H1 (cell line): ENCODE data around the gene KSR2. TPM values are rescaled to one million over a fixed set of nuclear protein-coding genes. Genes with fewer than 3 reads are reported as not detected.

ENCODE experiments used
- CTCF ChIA-PET: fragments of 300-600 bp; sonication (Branson Sonifier 250); formaldehyde crosslinking; loops from one replicate; lab custom pipeline; 2021; ENCODE audit not compliant: partially characterized antibody; lab: Charles Lee
- POLR2A ChIA-PET: fragments of 300-600 bp; sonication (Branson Sonifier 250); formaldehyde crosslinking; loops from one replicate; lab custom pipeline; 2021; ENCODE audit warnings: inconsistent platforms; ENCODE audit not compliant: partially characterized antibody; lab: Charles Lee
- DNase-seq, 2 experiments: peaks; one replicate each; pipeline versions ENCODE4 v3.0.0 to v3.0.0-alpha.2; 2010 to 2022; ENCODE audit warnings: low spot score in 2 of 2, low read depth in 1 of 2, mixed read lengths in 1 of 2
- FAIRE-seq: peaks from 2 replicates; lab custom pipeline; 2011; peaks lifted over from hg19 to GRCh38; lab: Jason Lieb, UNC
- H2AFZ ChIP-seq: 2 replicates; pipeline ENCODE4 v1.8.1; 2012; ENCODE audit warnings: low read length, inconsistent platforms
- H2AK5ac ChIP-seq: 2 replicates; pipeline ENCODE4 v1.6.1; 2013; ENCODE audit warnings: low read depth, low read length
- H2BK120ac ChIP-seq: replicated peaks from 2 replicates; pipeline ENCODE3; 2013; ENCODE audit warnings: low read depth, low read length, inconsistent platforms
- H2BK12ac ChIP-seq: 2 replicates; pipeline ENCODE4 v1.6.1; 2013; ENCODE audit warnings: low read depth, low read length
- H2BK15ac ChIP-seq: 2 replicates; pipeline ENCODE4 v1.6.1; 2013; ENCODE audit warnings: low read length
- H2BK20ac ChIP-seq: 2 replicates; pipeline ENCODE4 v1.6.1; 2013; ENCODE audit warnings: low read length
- H2BK5ac ChIP-seq: 2 replicates; pipeline ENCODE4 v1.6.1; 2013; ENCODE audit warnings: low read depth, low read length
- H3K14ac ChIP-seq: 2 replicates; pipeline ENCODE4 v1.6.1; 2013; ENCODE audit warnings: inconsistent platforms; ENCODE audit not compliant: insufficient read length
- H3K18ac ChIP-seq: 2 replicates; pipeline ENCODE4 v1.6.1; 2013; ENCODE audit warnings: low read length; ENCODE audit errors: extremely low read depth
- H3K23ac ChIP-seq: 2 replicates; pipeline ENCODE4 v1.6.1; 2013; ENCODE audit warnings: inconsistent platforms; ENCODE audit not compliant: insufficient read length
- H3K23me2 ChIP-seq: 2 replicates; pipeline ENCODE4 v1.6.1; 2013; ENCODE audit warnings: low read depth, low read length
- H3K27ac ChIP-seq: 2 replicates; pipeline ENCODE4 v1.6.1; 2011; ENCODE audit warnings: low read depth, low read length, inconsistent platforms
- H3K27me3 ChIP-seq, 4 experiments: replicated peaks in 1 of 4; 1 replicate in 1 of 4; 2 replicates in 3 of 4; pipeline versions ENCODE4 v1.6.1 to v1.8.1; 2011 to 2013; ENCODE audit warnings: low read length in 3 of 4, mild to moderate bottlenecking in 3 of 4, inconsistent platforms in 2 of 4, mixed read lengths in 2 of 4, moderate library complexity in 1 of 4; ENCODE audit not compliant: control insufficient read depth in 3 of 4, insufficient read depth in 3 of 4; ENCODE audit errors: extremely low read depth in 1 of 4
- H3K36me3 ChIP-seq, 4 experiments: 2 replicates each; pipeline versions ENCODE4 v1.6.1 to v1.8.1; 2011 to 2013; ENCODE audit warnings: mild to moderate bottlenecking in 4 of 4, low read length in 3 of 4, moderate library complexity in 2 of 4, control low read depth in 1 of 4, inconsistent platforms in 1 of 4; ENCODE audit not compliant: insufficient read depth in 4 of 4, control insufficient read depth in 2 of 4
- H3K4ac ChIP-seq: replicated peaks from 2 replicates; pipeline ENCODE3; 2013; ENCODE audit warnings: low read length, low read depth, mixed read lengths, inconsistent platforms; ENCODE audit not compliant: insufficient read length
- H3K4me1 ChIP-seq, 4 experiments: replicated peaks in 1 of 4; 1 replicate in 1 of 4; 2 replicates in 3 of 4; pipeline versions ENCODE4 v1.6.1 to v1.8.1; 2011 to 2013; ENCODE audit warnings: low read length in 3 of 4, inconsistent platforms in 2 of 4, mixed read lengths in 1 of 4; ENCODE audit not compliant: insufficient read depth in 4 of 4, control insufficient read depth in 3 of 4
- H3K4me2 ChIP-seq, 2 experiments: 2 replicates each; pipeline versions ENCODE4 v1.6.1 to v1.8.1; 2011 to 2013; ENCODE audit warnings: low read depth in 2 of 2, low read length in 2 of 2, control low read depth in 1 of 2, inconsistent platforms in 1 of 2, mild to moderate bottlenecking in 1 of 2; ENCODE audit not compliant: insufficient read depth in 1 of 2
- H3K4me3 ChIP-seq, 4 experiments: fragments of 200-600, 300-600 bp in 1 of 4; sonication (generic), shearing (Covaris generic), sonication (Bioruptor Twin) in 1 of 4; 2 replicates each; pipeline versions ENCODE4 v1.5.1 to v1.8.1; 2011 to 2016; ENCODE audit warnings: low read length in 4 of 4, low read depth in 3 of 4, control low read depth in 2 of 4, inconsistent platforms in 2 of 4, mild to moderate bottlenecking in 2 of 4, mixed read lengths in 1 of 4, moderate library complexity in 1 of 4; ENCODE audit not compliant: insufficient read depth in 2 of 4; ENCODE audit errors: extremely low read depth in 1 of 4
- H3K56ac ChIP-seq: replicated peaks from 2 replicates; pipeline ENCODE3; 2013; ENCODE audit warnings: low read depth, mild to moderate bottlenecking, mixed read lengths, low read length, inconsistent platforms; ENCODE audit not compliant: insufficient read length
- H3K79me1 ChIP-seq: 2 replicates; pipeline ENCODE4 v1.6.1; 2013; ENCODE audit warnings: low read depth, low read length, control low read depth
- H3K79me2 ChIP-seq, 2 experiments: 2 replicates each; pipeline versions ENCODE4 v1.6.1 to v1.8.1; 2012 to 2013; ENCODE audit warnings: low read length in 2 of 2, mild to moderate bottlenecking in 2 of 2, inconsistent platforms in 1 of 2; ENCODE audit not compliant: insufficient read depth in 2 of 2, control insufficient read depth in 1 of 2
- H3K9ac ChIP-seq, 4 experiments: replicated peaks in 1 of 4; 1 replicate in 1 of 4; 2 replicates in 3 of 4; pipeline versions ENCODE4 v1.6.1 to v1.8.1; 2011 to 2013; ENCODE audit warnings: low read depth in 3 of 4, low read length in 3 of 4, control low read depth in 2 of 4, mild to moderate bottlenecking in 2 of 4, moderate library complexity in 2 of 4, inconsistent platforms in 1 of 4; ENCODE audit errors: extremely low read depth in 1 of 4
- H3K9me3 ChIP-seq, 2 experiments: 2 replicates each; pipeline versions ENCODE4 v1.6.1 to v1.8.1; 2012 to 2013; ENCODE audit warnings: mild to moderate bottlenecking in 2 of 2, moderate library complexity in 2 of 2, control low read depth in 1 of 2, inconsistent platforms in 1 of 2, low read depth in 1 of 2, low read length in 1 of 2, mixed read lengths in 1 of 2; ENCODE audit not compliant: insufficient read depth in 2 of 2
- H4K20me1 ChIP-seq, 2 experiments: replicated peaks in 1 of 2; 2 replicates each; pipeline versions ENCODE3 to v1.8.1; 2011 to 2013; ENCODE audit warnings: inconsistent platforms in 2 of 2, low read length in 2 of 2, mild to moderate bottlenecking in 1 of 2; ENCODE audit not compliant: insufficient read depth in 2 of 2, control insufficient read depth in 1 of 2
- H4K5ac ChIP-seq: 2 replicates; pipeline ENCODE4 v1.6.1; 2013; ENCODE audit warnings: low read length, low read depth, mixed read lengths, inconsistent platforms; ENCODE audit not compliant: insufficient read length
- H4K8ac ChIP-seq: 2 replicates; pipeline ENCODE4 v1.8.0; 2013; ENCODE audit warnings: mild to moderate bottlenecking, moderate library complexity, low read length, inconsistent platforms; ENCODE audit not compliant: insufficient read depth; ENCODE audit errors: extremely low read depth
- H4K91ac ChIP-seq: replicated peaks from 2 replicates; pipeline ENCODE3; 2013; ENCODE audit warnings: low read length, mixed read lengths, inconsistent platforms; ENCODE audit not compliant: insufficient read length
- BCL11A ChIP-seq, 2 experiments: IDR thresholded peaks; one replicate each; pipeline ENCODE4 v1.6.1; 2011; ENCODE audit warnings: low read depth in 2 of 2, low read length in 2 of 2, mild to moderate bottlenecking in 2 of 2
- CREB1 ChIP-seq: IDR thresholded peaks from 2 replicates; pipeline ENCODE4 v1.6.1; 2012; ENCODE audit warnings: inconsistent platforms
- EGR1 ChIP-seq: IDR thresholded peaks from 2 replicates; pipeline ENCODE4 v1.6.1; 2011; ENCODE audit warnings: low read depth, low read length, borderline replicate concordance
- PHF8 ChIP-seq: fragments of 200-600 bp; sonication (generic); conservative IDR thresholded peaks from 2 replicates; pipeline ENCODE4 v1.7.1; 2012; ENCODE audit warnings: low read depth, mild to moderate bottlenecking, inconsistent platforms, low read length, moderate library complexity
- RBBP5 ChIP-seq: IDR thresholded peaks from 2 replicates; pipeline ENCODE4 v1.7.1; 2012; ENCODE audit warnings: low read depth, mild to moderate bottlenecking, inconsistent platforms, low read length, moderate library complexity, borderline replicate concordance
- WGBS, 2 experiments: shearing (Covaris generic) in 1 of 2; methylation state at CpG; one replicate each; pipeline versions ENCODE4 v1.1.6 to v1.1.7; 2013 to 2015; ENCODE audit warnings: low lambda C conversion rate in 2 of 2, mixed read lengths in 2 of 2, inconsistent platforms in 1 of 2, low coverage in 1 of 2, missing lambda C conversion rate in 1 of 2; ENCODE audit not compliant: insufficient replicate concordance in 2 of 2, insufficient coverage in 1 of 2, insufficient read length in 1 of 2; ENCODE audit errors: extremely low coverage in 1 of 2, missing lambda C conversion rate in 1 of 2; 5-methylcytosine and 5-hydroxymethylcytosine counted together
- polyA plus RNA-seq, 7 experiments: library from polyadenylated mRNA; depleted of rRNA in 3 of 7; stranded (reverse) in 5 of 7; unstranded in 2 of 7; fragments of >200 nt in 5 of 7; fragments of 200-250 nt in 2 of 7; gene quantifications; 1 replicate in 5 of 7; 2 replicates in 1 of 7; 4 replicates in 1 of 7; pipeline versions ENCODE4 v1.2.1 to v1.2.3, GENCODE V29; 2011 to 2013; ENCODE audit warnings: missing spikeins in 2 of 7, mixed read lengths in 2 of 7
- total RNA-seq: library from RNA; stranded (reverse); fragmentation: NEBNext Ultra II Directional; extraction: Animal tissue kit (Norgen Biotek cat#: 25700); gene quantifications from 2 replicates; pipeline ENCODE4 v1.2.1, GENCODE V29; 2021

KSR2 gene
- total and polyA plus RNA-seq, 2 of the 8 experiments (the other 6 are each of a cell fraction or from before 2014, with no cell fraction given): 0.74 to 2.2 TPM

- H4K91ac ChIP-seq: no peak overlapping the region
- H2AFZ ChIP-seq: no peak overlapping the region
- no peak overlapping the region for H3K27ac ChIP-seq
- no peaks in the 10 kb centered on the region for H3K9me3 ChIP-seq
- no peak for TF ChIP-seq PHF8
- no peak for TF ChIP-seq RBBP5
- TF ChIP-seq BCL11A (IDR thresholded peaks at IDR 0.05; ENCODE audit: low read depth in 2 of 2, low read length in 2 of 2): no peak
- no peak for TF ChIP-seq CREB1
- TF ChIP-seq EGR1: no peak
- H2BK5ac ChIP-seq: peak overlapping the region; percentile 22; the same call in 1 of the 2 replicates
- no peak overlapping the region for H3K23ac ChIP-seq
- no peak overlapping the region for H3K9ac ChIP-seq
- H3K36me3 ChIP-seq: no peaks in the 10 kb centered on the region
- no peak overlapping the region for H2BK15ac ChIP-seq
- peaks cover 5 to 15% (median 12%) of the 10 kb centered on the region in 4 experiments; a peak in 6 of 7 replicates for H3K4me1 ChIP-seq
- H3K23me2 ChIP-seq: peaks cover 3% of the 10 kb centered on the region; the same call in 1 of the 2 replicates
- no peak overlapping the region for H4K8ac ChIP-seq
- no peak overlapping the region for H2BK20ac ChIP-seq
- no peak overlapping the region for H2BK12ac ChIP-seq
- DNase-seq (no peak), FAIRE-seq (no peak)
- no peak overlapping the region for H3K4ac ChIP-seq
- H2BK120ac ChIP-seq: no peak overlapping the region
- H3K27me3 ChIP-seq: no peaks in the 10 kb centered on the region
- ChIA-PET POLR2A (no interaction called here), CTCF (interaction anchor here (0.7 to 5.3 kb wide), 8 partner anchors 9 to 354 kb away, joined by 3 to 32 read pairs (median 4); no protein-coding TSS in a partner anchor)
- WGBS, 2 experiments: 85% methylated on average over 8 of the region's 8 CpGs; no CpG with 5 or more reads in 1 of the 2 experiments
- peak overlapping the region; percentile 3 to 5; a peak in 1 of 4 replicates for H3K4me2 ChIP-seq
- H3K18ac ChIP-seq: no peak overlapping the region
- no peaks in the 10 kb centered on the region for H3K79me1 ChIP-seq
- H4K20me1 ChIP-seq: no peaks in the 10 kb centered on the region
- H3K14ac ChIP-seq: no peak overlapping the region
- no peak overlapping the region for H2AK5ac ChIP-seq
- H3K79me2 ChIP-seq: no peaks in the 10 kb centered on the region
- H3K56ac ChIP-seq: no peak overlapping the region
- no peak overlapping the region for H4K5ac ChIP-seq
- H3K4me3 ChIP-seq: no peak overlapping the region
Measured at GRCh38 chr12:117580015-117580717, 388.6 kb downstream of the KSR2 start.
